Osteoblast (primary cell): ENCODE measurements around the gene LRRC70. TPM values are rescaled to one million over a fixed set of nuclear protein-coding genes. Genes with fewer than 3 reads are reported as not detected.

Source experiments
- DNase-seq: peaks from one replicate; pipeline ENCODE4 v3.0.0; 2011; ENCODE audit warnings: low spot score, mixed read lengths; ENCODE audit not compliant: insufficient read length; ENCODE audit errors: missing footprints
- H2AFZ ChIP-seq: 2 replicates; pipeline ENCODE4 v1.6.0; 2011; ENCODE audit warnings: mild to moderate bottlenecking, low read length
- H3K27ac ChIP-seq: 2 replicates; pipeline ENCODE4 v1.5.1; 2011; ENCODE audit warnings: mild to moderate bottlenecking, low read depth, low read length, moderate library complexity
- H3K27me3 ChIP-seq: 2 replicates; pipeline ENCODE4 v1.6.0; 2012; ENCODE audit warnings: mild to moderate bottlenecking, control low read depth, inconsistent platforms, low read length, moderate library complexity; ENCODE audit not compliant: insufficient read depth
- H3K36me3 ChIP-seq: 2 replicates; pipeline ENCODE4 v1.5.1; 2011; ENCODE audit warnings: mild to moderate bottlenecking, low read length, control low read depth, moderate library complexity; ENCODE audit not compliant: insufficient read depth
- H3K4me1 ChIP-seq: 2 replicates; pipeline ENCODE4 v1.5.1; 2011; ENCODE audit warnings: mild to moderate bottlenecking, low read length, control low read depth, moderate library complexity; ENCODE audit not compliant: insufficient read depth
- H3K4me2 ChIP-seq: 2 replicates; pipeline ENCODE4 v1.6.0; 2011; ENCODE audit warnings: mild to moderate bottlenecking, low read length; ENCODE audit not compliant: insufficient read depth
- H3K4me3 ChIP-seq: fragments of 200-600 bp; sonication (generic); 3 replicates; pipeline ENCODE4 v1.5.1; 2012; ENCODE audit warnings: mild to moderate bottlenecking, low read length, inconsistent platforms; ENCODE audit not compliant: insufficient read depth
- H3K79me2 ChIP-seq: 2 replicates; pipeline ENCODE4 v1.6.0; 2012; ENCODE audit warnings: mild to moderate bottlenecking, low read length, control low read depth, inconsistent platforms; ENCODE audit not compliant: insufficient read depth
- H3K9me3 ChIP-seq: 2 replicates; pipeline ENCODE4 v1.5.1; 2011; ENCODE audit warnings: low read depth, low read length, control low read depth
- H4K20me1 ChIP-seq: 2 replicates; pipeline ENCODE4 v1.6.0; 2012; ENCODE audit warnings: mild to moderate bottlenecking, low read length, control low read depth; ENCODE audit not compliant: insufficient read depth
- CTCF ChIP-seq: IDR thresholded peaks from 2 replicates; pipeline ENCODE4 v1.5.1; 2011; ENCODE audit warnings: mild to moderate bottlenecking, low read depth, low read length, moderate library complexity; ENCODE audit errors: extremely low read depth
- total RNA-seq: library from RNA; depleted of rRNA; stranded (reverse); fragments of >200 nt; gene quantifications from 2 replicates; pipeline ENCODE4 v1.2.3, GENCODE V29; 2012

The LRRC70 gene
- total RNA-seq, 1 donor, result 1.4 TPM

DNA sequence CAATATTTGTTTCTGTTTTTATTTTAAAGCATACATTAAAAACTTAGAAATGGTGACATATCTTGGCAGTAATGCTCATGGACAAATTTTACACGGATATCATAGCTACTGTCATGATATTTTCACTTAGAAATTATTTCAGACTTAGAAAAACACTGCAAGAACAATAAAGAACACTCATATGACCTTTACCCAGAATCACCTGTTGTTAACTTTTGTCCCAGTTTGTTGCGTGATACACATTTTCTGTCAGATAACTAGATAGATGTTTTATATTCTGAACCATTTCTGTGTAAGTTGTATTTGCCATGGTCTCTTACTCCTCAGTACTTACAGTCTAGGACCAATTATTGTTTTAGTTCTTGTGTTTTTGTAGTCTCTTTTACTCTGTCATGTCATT, 3.6 kb upstream of the LRRC70 start:
- H3K4me1 ChIP-seq, result no peaks in the 10 kb centered on the region

GRCh38 chr5:62575489-62575888, 3.1 kb upstream of the LRRC70 start:
- no peaks in the 10 kb centered on the region for H3K4me1 ChIP-seq
- H3K27ac ChIP-seq, result no peak overlapping the region
- TF ChIP-seq CTCF, result no peak
- no peak overlapping the region for H3K4me2 ChIP-seq
- H4K20me1 ChIP-seq, result no peaks in the 10 kb centered on the region
- H3K79me2 ChIP-seq, result no peaks in the 10 kb centered on the region
- no peaks in the 10 kb centered on the region for H3K36me3 ChIP-seq
- no peaks in the 10 kb centered on the region for H3K9me3 ChIP-seq
- H3K27me3 ChIP-seq, result no peaks in the 10 kb centered on the region
- no peak overlapping the region for H2AFZ ChIP-seq
- H3K4me3 ChIP-seq, result no peak overlapping the region
- no peak for DNase-seq

More for the DNA sequence above, 3.6 kb upstream of the LRRC70 start:
- Histone ChIP-seq H3K36me3 (no peaks in the 10 kb centered on the region), H3K27me3 (no peaks in the 10 kb centered on the region), H3K4me2 (no peak overlapping the region), H3K9me3 (no peaks in the 10 kb centered on the region), H3K4me3 (no peak overlapping the region), H2AFZ (no peak overlapping the region), H3K27ac (no peak overlapping the region), H3K79me2 (no peaks in the 10 kb centered on the region), H4K20me1 (no peaks in the 10 kb centered on the region)
- no peak for TF ChIP-seq CTCF
- no peak for DNase-seq

GRCh38 chr5:62576570-62577170, 1.9 kb upstream of the LRRC70 start:
- Histone ChIP-seq H2AFZ (no peak overlapping the region), H3K27me3 (no peaks in the 10 kb centered on the region)

GRCh38 chr5:62577488-62577887, 1.1 kb upstream of the LRRC70 start:
- H3K79me2 ChIP-seq, result no peaks in the 10 kb centered on the region
- no peaks in the 10 kb centered on the region for H3K9me3 ChIP-seq
- H3K4me1 ChIP-seq, result no peaks in the 10 kb centered on the region
- no peak for DNase-seq
- H2AFZ ChIP-seq, result no peak overlapping the region
- TF ChIP-seq CTCF, result no peak
- no peak overlapping the region for H3K4me2 ChIP-seq
- no peak overlapping the region for H3K4me3 ChIP-seq
- no peaks in the 10 kb centered on the region for H3K36me3 ChIP-seq
- no peaks in the 10 kb centered on the region for H4K20me1 ChIP-seq
- no peaks in the 10 kb centered on the region for H3K27me3 ChIP-seq
- H3K27ac ChIP-seq, result no peak overlapping the region

More at GRCh38 chr5:62576570-62577170, 1.9 kb upstream of the LRRC70 start:
- no peaks in the 10 kb centered on the region for H3K79me2 ChIP-seq
- no peak for TF ChIP-seq CTCF
- no peaks in the 10 kb centered on the region for H4K20me1 ChIP-seq
- H3K4me1 ChIP-seq, result no peaks in the 10 kb centered on the region
- no peaks in the 10 kb centered on the region for H3K9me3 ChIP-seq
- no peak overlapping the region for H3K27ac ChIP-seq
- no peak overlapping the region for H3K4me2 ChIP-seq
- H3K36me3 ChIP-seq, result no peaks in the 10 kb centered on the region
- DNase-seq, result no peak
- no peak overlapping the region for H3K4me3 ChIP-seq
